GM19193 (cell line): Measurements from ENCODE around the gene GALNT17.

Experiments used
- POLR2A ChIP-seq: IDR thresholded peaks from 4 replicates; pipeline ENCODE4 v1.6.1; 2011; ENCODE audit not compliant: insufficient read depth, insufficient read length; ENCODE audit errors: extremely low read depth

Gene GALNT17

GRCh38 chr7:71325151-71325550 is 193.2 kb downstream of the GALNT17 start:
- no peak for TF ChIP-seq POLR2A

- TF ChIP-seq POLR2A = no peak
These were observed 194.7 kb downstream of the GALNT17 start for GRCh38 chr7:71326595-71326994.

- TF ChIP-seq POLR2A = no peak
These were observed 196.0 kb downstream of the GALNT17 start for GRCh38 chr7:71327946-71328345.

GRCh38 chr7:71329030-71329660 is 197.2 kb downstream of the GALNT17 start:
- no peak for TF ChIP-seq POLR2A

- TF ChIP-seq POLR2A = no peak
These were observed 200.3 kb downstream of the GALNT17 start for GRCh38 chr7:71332207-71332606.

- no peak for TF ChIP-seq POLR2A
These were observed 202.6 kb downstream of the GALNT17 start for GRCh38 chr7:71334541-71334940.

- no peak for TF ChIP-seq POLR2A
These were observed 206.9 kb downstream of the GALNT17 start for GRCh38 chr7:71338866-71339265.

GRCh38 chr7:71339924-71340323 is 208.0 kb downstream of the GALNT17 start:
- TF ChIP-seq POLR2A = no peak

- no peak for TF ChIP-seq POLR2A
These were observed 210.3 kb downstream of the GALNT17 start for GRCh38 chr7:71342202-71342601.

- no peak for TF ChIP-seq POLR2A
These were observed 211.1 kb downstream of the GALNT17 start for GRCh38 chr7:71343039-71343438.

GRCh38 chr7:71343892-71344291 is 211.9 kb downstream of the GALNT17 start:
- TF ChIP-seq POLR2A = no peak

GRCh38 chr7:71345117-71345884 is 213.4 kb downstream of the GALNT17 start:
- no peak for TF ChIP-seq POLR2A

- no peak for TF ChIP-seq POLR2A
These were observed 217.1 kb downstream of the GALNT17 start for GRCh38 chr7:71348821-71349681.

GRCh38 chr7:71349682-71350481 is 217.9 kb downstream of the GALNT17 start:
- TF ChIP-seq POLR2A = no peak

- no peak for TF ChIP-seq POLR2A
These were observed 218.7 kb downstream of the GALNT17 start for GRCh38 chr7:71350680-71351079.
